Body of pancreas (tissue), 4 donors: ENCODE measurements around the gene HOXA9. TPM values are rescaled to one million over a fixed set of nuclear protein-coding genes. Genes with fewer than 3 reads are reported as not detected.

Source experiments
- ATAC-seq: fragments of 150-250 bp; one replicate; pipeline ENCODE4 v1.9.1; 2016
- DNase-seq, 4 donors: peaks; one replicate each; pipeline ENCODE4 v3.0.0-alpha.2; 2019
- H3K27ac ChIP-seq, 4 donors: fragments of 200-600 bp; sonication (generic); 1 replicate in 3 of 4; 2 replicates in 1 of 4; pipeline versions ENCODE4 v1.5.1 to v1.6.1; 2016 to 2019; ENCODE audit warnings: mild to moderate bottlenecking in 1 of 4, mixed read lengths in 1 of 4, moderate library complexity in 1 of 4
- H3K27me3 ChIP-seq, 2 donors: fragments of 200-600 bp; sonication (generic); one replicate each; pipeline ENCODE4 v1.6.0; 2016; ENCODE audit warnings: mild to moderate bottlenecking in 1 of 2
- H3K36me3 ChIP-seq, 2 donors: fragments of 200-600 bp; sonication (generic); replicated peaks in 1 of 2; 2 replicates each; pipeline ENCODE4 v1.5.1; 2016; ENCODE audit warnings: low read depth in 2 of 2; ENCODE audit not compliant: insufficient read depth in 1 of 2
- H3K4me1 ChIP-seq: fragments of 200-600 bp; sonication (generic); one replicate; pipeline ENCODE4 v1.6.0; 2016
- H3K4me3 ChIP-seq, 2 donors: fragments of 200-600 bp; sonication (generic); 1 replicate in 1 of 2; 2 replicates in 1 of 2; pipeline ENCODE4 v1.5.1; 2016 to 2019
- H3K9me3 ChIP-seq, 3 donors: fragments of 200-600 bp; sonication (generic); 1 replicate in 2 of 3; 2 replicates in 1 of 3; pipeline ENCODE4 v1.5.1; 2016
- CTCF ChIP-seq, 7 experiments: fragments of 450-650 bp in 4 of 7; fragments of 200-600 bp in 3 of 7; sonication (generic) in 3 of 7; IDR thresholded peaks; one replicate each; pipeline ENCODE4 v1.5.1; 2016 to 2019; ENCODE audit warnings: antibody characterized with exemption in 7 of 7
- POLR2A ChIP-seq, 3 donors: fragments of 450-650 bp; IDR thresholded peaks; one replicate each; pipeline ENCODE4 v1.6.1; 2016; ENCODE audit warnings: antibody characterized with exemption in 3 of 3, mild to moderate bottlenecking in 2 of 3
- WGBS, 2 donors: methylation state at CpG; one replicate each; pipeline ENCODE4 v1.1.5; 2017; 5-methylcytosine and 5-hydroxymethylcytosine counted together
- intact Hi-C: fragments of 100-400 bp; cut with DNase I; formaldehyde crosslinking; loops from one replicate; pipeline ENCODE4 v1.15.1; 2023
- total RNA-seq, 2 donors: library from RNA; depleted of rRNA; stranded (reverse); fragments of >200 nt; gene quantifications; one replicate each; pipeline ENCODE4 v1.1.0, GENCODE V29; 2016

The HOXA9 gene
- total RNA-seq, 2 donors from 2014 or later, result not detected

- DNase-seq, result no peak
- no peak for ATAC-seq
- H3K27me3 ChIP-seq, result peaks cover 5 to 92% of the 10 kb centered on the region in 2 donors
- H3K4me3 ChIP-seq, result no peak overlapping the region
- intact Hi-C loops, result no loop called here
- 13 to 19% methylated on average over 11 of the region's 11 CpGs for WGBS, 2 donors
- H3K36me3 ChIP-seq, result no peaks in the 10 kb centered on the region
- TF ChIP-seq CTCF (IDR thresholded peaks at IDR 0.05), result no peak
- TF ChIP-seq POLR2A (IDR thresholded peaks at IDR 0.05), result no peak
- H3K27ac ChIP-seq, result no peak overlapping the region
- no peaks in the 10 kb centered on the region for H3K9me3 ChIP-seq
- H3K4me1 ChIP-seq, result peaks cover 30% of the 10 kb centered on the region
Measured at GRCh38 chr7:27170426-27171324, 5.3 kb upstream of the HOXA9 start.

GRCh38 chr7:27169658-27170425, 4.5 kb upstream of the HOXA9 start:
- no peaks in the 10 kb centered on the region for H3K9me3 ChIP-seq
- peaks cover 5 to 92% of the 10 kb centered on the region in 2 donors for H3K27me3 ChIP-seq
- no peak overlapping the region for H3K4me3 ChIP-seq
- H3K4me1 ChIP-seq, result peaks cover 30% of the 10 kb centered on the region
- ATAC-seq (no peak), DNase-seq (no peak)
- 4 to 6% methylated on average over 18 to 44 of the region's 46 CpGs for WGBS, 2 donors
- no peak overlapping the region for H3K27ac ChIP-seq
- no peak for TF ChIP-seq CTCF (IDR thresholded peaks at IDR 0.05)
- no peak for TF ChIP-seq POLR2A (IDR thresholded peaks at IDR 0.05)
- no peaks in the 10 kb centered on the region for H3K36me3 ChIP-seq
- intact Hi-C loops, result loop anchor here (10.0 kb wide), 1 partner anchor 315 kb away; no protein-coding TSS in a partner anchor

GRCh38 chr7:27168265-27168947, 3.1 kb upstream of the HOXA9 start:
- intact Hi-C loops, result loop anchor here (10.0 kb wide), 1 partner anchor 314 kb away; no protein-coding TSS in a partner anchor
- no peaks in the 10 kb centered on the region for H3K9me3 ChIP-seq
- 5 to 17% methylated on average over 25 of the region's 25 CpGs for WGBS, 2 donors
- peaks cover 2 to 88% of the 10 kb centered on the region in 2 donors for H3K27me3 ChIP-seq
- H3K4me1 ChIP-seq, result peaks cover 23% of the 10 kb centered on the region
- ATAC-seq (no peak), DNase-seq (no peak)
- H3K27ac ChIP-seq, result no peak overlapping the region
- no peak for TF ChIP-seq CTCF (IDR thresholded peaks at IDR 0.05)
- TF ChIP-seq POLR2A (IDR thresholded peaks at IDR 0.05), result no peak
- no peak overlapping the region for H3K4me3 ChIP-seq
- H3K36me3 ChIP-seq, result no peaks in the 10 kb centered on the region

GRCh38 chr7:27167916-27168264, 2.6 kb upstream of the HOXA9 start:
- no peak for DNase-seq
- intact Hi-C loops, result loop anchor here (10.0 kb wide), 1 partner anchor 313 kb away; no protein-coding TSS in a partner anchor
- Histone ChIP-seq H3K4me3 (no peak overlapping the region), H3K4me1 (peaks cover 18% of the 10 kb centered on the region), H3K9me3 (no peaks in the 10 kb centered on the region), H3K27me3 (peaks cover 0 to 87% of the 10 kb centered on the region in 2 donors), H3K27ac (no peak overlapping the region), H3K36me3 (no peaks in the 10 kb centered on the region)
- TF ChIP-seq CTCF (IDR thresholded peaks at IDR 0.05) (no peak), POLR2A (IDR thresholded peaks at IDR 0.05) (no peak)
- 12 to 23% methylated on average over 4 of the region's 4 CpGs for WGBS, 2 donors
- no peak for ATAC-seq
